Activated CD8-positive, alpha-beta memory T cell treated with anti-CD3 and anti-CD28 coated beads, Interleukin-2, amount 50 U/mL, for 24 hours (primary cell): ENCODE data around the gene SPDL1.
"Not testable (repeated sequence)": the region's sequence is repeated elsewhere in the genome, so short reads cannot be mapped to it uniquely, and the experiment has no call there.

ENCODE experiments used
- DNase-seq: peaks from one replicate; pipeline ENCODE4 v3.0.0-alpha.2; 2020; ENCODE audit errors: extremely low read depth

Gene SPDL1

GRCh38 chr5:169571355-169571754 is 12.2 kb upstream of the SPDL1 start:
- no peak for DNase-seq

DNA sequence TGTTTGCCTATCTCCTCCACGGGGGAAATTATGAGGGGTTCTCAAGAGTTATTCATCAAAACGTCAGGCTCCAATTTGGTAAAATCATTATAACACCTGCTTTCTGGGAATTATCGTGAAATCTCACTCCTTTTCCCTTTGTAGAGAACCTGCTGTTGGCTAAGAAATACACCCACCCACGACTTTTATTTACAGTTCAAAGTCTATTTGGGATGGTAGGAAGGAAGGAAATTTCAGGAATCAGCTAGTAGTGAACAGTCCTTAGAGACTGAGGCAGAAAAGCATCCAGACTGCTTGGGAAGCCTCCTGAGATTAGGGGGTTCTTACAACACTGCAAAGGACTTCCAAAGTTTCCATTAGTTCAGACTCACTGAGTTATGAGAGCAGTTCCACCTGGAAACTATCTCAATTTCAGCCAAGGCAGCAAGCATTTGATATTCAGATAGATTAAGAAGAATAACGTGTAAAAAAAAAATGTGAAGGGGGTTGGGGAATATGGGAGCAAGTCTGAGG is 9.4 kb upstream of the SPDL1 start:
- no peak for DNase-seq

DNA sequence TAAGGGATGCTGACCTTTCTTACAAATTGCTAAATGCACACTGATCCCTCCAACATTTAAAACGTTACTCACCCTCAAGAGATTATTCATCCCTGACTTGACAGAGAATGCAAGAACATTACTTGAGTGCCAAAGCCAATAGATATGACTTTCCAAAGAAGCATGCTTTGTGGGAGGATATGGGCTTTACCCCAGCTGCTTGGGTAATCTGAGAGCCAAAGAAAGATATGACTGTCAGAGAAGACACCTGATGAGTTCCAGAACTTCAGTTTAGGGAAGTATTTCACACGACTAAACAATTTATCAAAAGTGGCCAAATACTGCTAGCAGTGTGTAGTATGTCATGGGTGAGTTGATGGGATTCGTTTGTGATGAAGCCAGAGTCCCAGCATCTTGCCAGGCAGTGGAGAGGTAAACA is 7.4 kb upstream of the SPDL1 start:
- DNase-seq, result no peak

DNA sequence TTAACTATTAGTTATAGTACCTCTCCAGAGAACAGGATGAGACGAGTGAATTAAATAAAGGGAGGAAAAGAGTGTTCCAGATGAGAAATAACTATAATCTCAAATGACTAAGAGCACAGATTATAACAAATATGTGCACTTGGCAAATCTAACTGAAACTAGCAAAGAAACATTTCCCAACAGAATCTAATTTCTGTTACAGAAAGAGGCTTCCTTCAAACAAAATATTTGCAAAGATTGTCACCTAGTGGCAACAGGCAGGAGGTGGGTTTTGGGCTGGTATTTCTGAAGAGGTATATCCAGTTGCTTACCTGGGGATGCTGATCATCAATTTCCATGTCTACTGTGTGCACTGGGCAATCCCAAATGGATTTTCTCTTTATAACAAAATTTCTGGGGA is 5.6 kb upstream of the SPDL1 start:
- no peak for DNase-seq

GRCh38 chr5:169580964-169581363 is 2.6 kb upstream of the SPDL1 start:
- no peak for DNase-seq

- no peak for DNase-seq
Measured at GRCh38 chr5:169581580-169582227, 1.9 kb upstream of the SPDL1 start.

GRCh38 chr5:169583101-169583423 is 511 bp upstream of the SPDL1 start:
- DNase-seq, result no peak

DNA sequence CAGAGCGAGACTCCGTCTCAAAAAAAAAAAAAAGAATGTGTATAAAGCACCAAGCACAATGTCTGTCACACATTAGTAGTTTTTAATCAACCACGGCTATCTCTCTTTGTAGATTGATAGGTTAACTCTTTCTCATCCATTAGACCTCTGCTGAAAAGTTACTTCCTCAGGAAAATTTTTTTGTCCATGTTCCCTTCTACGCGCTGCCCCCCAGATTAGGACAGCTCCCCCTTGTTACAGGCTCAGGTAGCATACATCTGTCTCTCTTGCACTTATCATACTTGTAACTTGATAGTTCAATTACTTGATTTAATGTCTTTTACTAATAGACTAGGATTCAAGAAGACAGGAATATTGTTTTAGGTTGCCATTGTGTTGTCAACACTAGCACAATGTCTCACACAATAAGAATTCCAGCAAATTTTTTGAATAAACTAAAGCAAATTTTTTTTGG is 1.5 kb downstream of the SPDL1 start:
- DNase-seq, result no peak

GRCh38 chr5:169590602-169591001 is 7.0 kb downstream of the SPDL1 start:
- DNase-seq, result no peak

DNA sequence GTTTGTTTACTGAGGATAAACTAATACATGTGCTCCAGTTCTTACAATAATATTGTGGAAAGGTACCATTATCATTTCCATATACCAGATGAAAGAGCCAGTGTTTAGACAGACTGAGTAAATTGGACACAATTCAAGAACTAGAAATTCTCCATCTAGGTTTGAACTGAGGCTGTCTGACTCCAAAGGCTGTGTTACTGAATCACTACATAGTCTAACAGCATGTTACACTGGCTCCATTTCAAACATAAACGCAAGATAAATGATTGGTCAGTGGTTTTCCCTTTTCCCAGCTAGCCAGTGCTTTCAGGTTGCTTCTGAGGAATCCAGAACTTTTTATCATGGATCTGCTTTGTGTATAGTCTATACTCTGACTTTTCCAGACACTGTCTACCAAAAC is 8.1 kb downstream of the SPDL1 start:
- DNase-seq, result no peak

- no peak for DNase-seq
Measured at GRCh38 chr5:169592937-169593650, 9.5 kb downstream of the SPDL1 start.

DNA sequence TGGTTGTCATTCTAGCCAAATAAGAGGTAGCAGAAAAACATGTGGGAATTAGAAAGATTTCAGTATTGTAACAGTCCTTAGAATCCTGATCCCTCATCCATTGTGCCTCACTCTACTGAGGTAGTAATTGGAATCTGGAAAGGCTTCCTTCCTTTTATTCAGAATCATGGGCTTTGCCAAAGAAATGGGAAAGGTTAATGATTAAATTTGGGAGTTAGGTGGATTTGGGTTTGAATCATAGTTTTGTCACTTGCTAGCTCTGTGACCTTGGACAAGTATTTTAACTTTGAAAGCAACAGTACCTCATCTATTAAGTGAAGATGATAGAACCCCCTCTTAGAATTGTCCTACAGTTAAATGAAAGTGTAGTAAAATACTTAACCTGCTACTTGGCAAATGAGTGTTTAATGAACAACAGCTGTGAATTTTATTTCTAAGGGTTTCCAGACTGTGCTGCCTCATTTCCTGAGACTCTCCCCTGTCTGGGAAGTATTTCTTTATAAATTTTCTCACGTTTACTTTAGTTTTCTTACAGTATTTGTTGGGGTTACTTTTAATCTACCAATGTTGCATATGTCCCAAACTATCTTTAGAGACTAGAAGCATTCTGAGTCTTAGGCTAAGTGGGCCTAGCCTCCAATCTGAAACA is 11.7 kb downstream of the SPDL1 start:
- no peak for DNase-seq

- DNase-seq, result no peak
Measured at GRCh38 chr5:169599451-169599850, 15.9 kb downstream of the SPDL1 start.

- no peak for DNase-seq
Measured at GRCh38 chr5:169602535-169602934, 19.0 kb downstream of the SPDL1 start.

DNA sequence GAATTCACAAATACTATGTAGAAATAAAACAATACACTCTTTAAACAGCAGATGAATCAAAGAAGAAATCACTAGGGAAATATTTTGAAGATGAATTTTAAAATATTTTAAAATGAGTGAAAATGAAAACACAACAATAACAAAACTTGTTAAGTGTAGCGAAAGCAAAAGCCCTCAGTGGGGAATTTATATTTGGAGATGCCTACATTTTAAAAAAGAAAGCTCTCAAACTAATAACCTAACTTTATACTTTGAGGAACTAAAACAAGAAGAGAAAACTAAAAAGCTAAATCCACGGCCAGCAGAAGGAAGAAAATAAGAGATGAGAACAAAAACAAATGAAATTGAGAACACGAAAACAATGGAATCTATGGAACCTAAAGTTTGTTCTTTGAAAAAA is 22.7 kb downstream of the SPDL1 start:
- no peak for DNase-seq

DNA sequence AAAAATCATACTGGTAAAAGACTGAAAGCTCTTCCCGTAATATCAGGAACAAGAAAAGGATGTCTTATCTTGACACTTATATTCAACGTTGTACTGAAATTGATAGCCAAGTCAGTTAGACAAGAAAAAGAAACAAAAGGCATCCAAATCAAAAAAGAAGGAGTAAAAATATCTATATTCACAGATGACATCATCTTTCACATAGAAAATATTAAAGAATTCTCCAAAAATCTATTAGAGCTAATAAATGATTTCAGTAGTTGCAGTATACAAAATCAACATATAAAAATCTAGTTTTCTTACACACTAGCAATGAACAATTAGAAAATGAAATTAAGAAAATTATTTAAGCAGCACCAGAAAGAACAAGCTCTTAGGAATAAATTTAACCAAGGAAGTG is 24.3 kb downstream of the SPDL1 start:
- no peak for DNase-seq

- no peak for DNase-seq
Measured at GRCh38 chr5:169609716-169610115, 26.1 kb downstream of the SPDL1 start.

DNA sequence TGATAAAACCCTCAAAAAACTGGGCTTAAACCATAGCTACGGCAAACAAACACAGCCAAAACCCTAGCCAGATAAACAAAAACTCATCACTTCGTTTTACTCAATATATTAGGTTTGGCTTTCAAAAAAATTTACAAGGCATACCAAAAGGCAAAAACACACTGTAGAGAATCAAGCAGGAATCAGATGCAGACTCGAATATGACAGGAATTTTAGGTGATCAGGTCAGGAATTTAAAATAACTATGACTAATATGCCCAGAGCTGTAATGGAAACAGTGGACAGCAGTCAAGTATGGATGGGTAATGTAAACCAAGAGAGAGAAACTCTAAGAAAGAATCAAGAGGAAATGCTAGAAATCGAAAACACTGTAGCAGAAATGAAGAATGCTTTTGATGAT is 27.0 kb downstream of the SPDL1 start:
- DNase-seq, result no peak

DNA sequence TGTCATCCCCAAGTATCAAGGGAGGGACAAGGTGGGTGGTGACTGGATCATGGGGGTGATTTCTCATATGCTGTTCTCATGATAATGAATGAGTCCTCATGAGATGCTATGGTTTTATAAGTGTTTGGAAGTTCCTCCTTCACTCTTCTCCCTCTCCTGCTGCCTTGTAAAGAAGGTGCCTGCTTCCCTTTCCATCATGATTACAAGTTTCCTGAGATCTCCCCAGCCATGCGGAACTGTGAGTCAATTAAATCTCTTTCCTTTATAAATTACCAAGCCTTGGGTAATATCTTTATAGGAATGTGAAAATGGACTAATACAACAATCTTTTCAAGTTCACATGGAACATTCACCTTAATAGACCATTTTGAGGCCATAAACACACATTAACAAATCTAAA is 32.0 kb downstream of the SPDL1 start:
- no peak for DNase-seq

DNA sequence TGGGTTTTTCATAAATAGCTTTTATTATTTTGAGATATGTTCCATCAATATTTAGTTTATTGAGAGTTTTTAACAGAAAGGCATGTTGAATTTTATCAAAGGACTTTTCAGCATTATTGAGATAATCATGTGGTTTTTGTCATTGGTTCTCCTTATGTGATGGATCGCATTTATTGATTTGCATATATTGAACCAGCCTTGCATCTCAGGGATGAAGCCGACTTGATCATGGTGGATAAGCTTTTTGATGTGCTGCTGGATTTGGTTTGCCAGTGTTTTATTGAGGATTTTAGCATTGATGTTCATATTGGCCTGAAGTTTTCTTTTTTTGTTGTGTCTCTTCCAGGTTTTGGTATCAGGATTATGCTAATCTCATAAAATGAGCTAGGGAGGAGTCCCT is 40.7 kb downstream of the SPDL1 start:
- DNase-seq, result not testable (repeated sequence)

DNA sequence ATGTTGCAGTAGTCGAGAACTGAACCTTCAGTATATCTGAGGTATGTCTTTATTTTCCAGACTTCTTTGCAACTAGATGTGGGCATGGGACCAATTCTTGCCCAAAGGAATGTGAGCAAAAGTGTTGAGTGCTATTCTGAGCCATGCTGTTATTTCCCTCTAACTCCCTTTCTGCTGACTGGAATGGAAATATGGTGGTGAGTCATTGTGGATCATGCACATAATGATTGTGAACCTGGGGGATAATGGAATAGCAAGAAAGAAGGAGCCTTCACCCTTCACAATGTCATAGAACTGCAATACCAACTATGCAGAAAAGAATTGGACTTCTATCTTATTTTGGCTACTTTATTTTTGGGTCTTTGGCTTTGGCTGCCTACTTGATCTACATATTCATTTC is 43.2 kb downstream of the SPDL1 start:
- no peak for DNase-seq

DNA sequence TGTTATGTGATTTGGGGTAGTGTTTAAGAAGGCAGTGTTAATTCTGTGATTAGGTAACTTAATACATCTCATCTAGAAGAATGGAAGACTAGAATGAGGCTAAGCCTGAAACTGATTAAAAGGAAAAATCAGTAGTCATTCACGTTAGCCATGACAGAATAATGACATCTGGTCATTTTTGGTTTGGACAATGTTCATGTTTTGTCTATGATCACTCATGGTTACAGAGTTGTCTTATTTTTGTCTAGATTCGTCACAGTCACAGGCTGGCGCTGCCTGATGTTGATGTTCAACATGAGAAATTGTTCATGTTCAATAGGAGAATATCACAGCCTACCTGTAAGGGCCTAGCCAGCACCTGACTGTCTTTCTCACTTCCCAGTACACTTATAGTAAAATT is 44.0 kb downstream of the SPDL1 start:
- DNase-seq, result no peak

GRCh38 chr5:169628892-169629291 is 45.3 kb downstream of the SPDL1 start:
- DNase-seq, result no peak
